Nephron (organoid): ENCODE data around the gene RAD18.

Source experiments
- H3K27ac Mint-ChIP-seq, 3 experiments: 2 replicates each; pipeline ENCODE4 v1.8.0; 2020; ENCODE audit warnings: mixed read lengths in 3 of 3, mild to moderate bottlenecking in 2 of 3, moderate library complexity in 1 of 3
- H3K27me3 Mint-ChIP-seq: 2 replicates; pipeline ENCODE4 v1.8.0; 2021; ENCODE audit warnings: low read depth, mild to moderate bottlenecking, moderate library complexity, mixed read lengths
- H3K36me3 Mint-ChIP-seq: 2 replicates; pipeline ENCODE4 v1.8.0; 2020; ENCODE audit warnings: low read depth, mixed read lengths
- H3K4me1 Mint-ChIP-seq: 2 replicates; pipeline ENCODE4 v1.8.0; 2020; ENCODE audit warnings: mixed read lengths
- H3K4me3 Mint-ChIP-seq, 3 experiments: 2 replicates each; pipeline ENCODE4 v1.8.0; 2020; ENCODE audit warnings: mild to moderate bottlenecking in 3 of 3, mixed read lengths in 3 of 3, moderate library complexity in 2 of 3
- H3K9me3 Mint-ChIP-seq: 2 replicates; pipeline ENCODE4 v1.8.0; 2020; ENCODE audit warnings: mixed read lengths
- CTCF ChIP-seq, 3 experiments: fragments of 200-600 bp; sonication (generic); IDR thresholded peaks; one replicate each; pipeline ENCODE4 v1.5.0; 2021; ENCODE audit warnings: antibody characterized with exemption in 3 of 3; ENCODE audit not compliant: unreplicated experiment in 3 of 3

RAD18 gene

GRCh38 chr3:8993331-8993730 is 30.1 kb upstream of the RAD18 start:
- Mint-ChIP-seq H3K4me1 (peaks cover 27% of the 10 kb centered on the region), H3K9me3 (no peaks in the 10 kb centered on the region), H3K27ac (no peak overlapping the region), H3K36me3 (peaks cover 12% of the 10 kb centered on the region), H3K27me3 (peaks cover 5% of the 10 kb centered on the region), H3K4me3 (no peak overlapping the region)
- no peak for TF ChIP-seq CTCF (IDR thresholded peaks at IDR 0.05; ENCODE audit: unreplicated experiment in 3 of 3)

GRCh38 chr3:8992854-8993253 is 29.6 kb upstream of the RAD18 start:
- peaks cover 5% of the 10 kb centered on the region for H3K27me3 Mint-ChIP-seq

GRCh38 chr3:8992199-8992598 is 28.9 kb upstream of the RAD18 start:
- no peak overlapping the region for H3K27ac Mint-ChIP-seq
- H3K4me3 Mint-ChIP-seq = no peak overlapping the region
- no peak for TF ChIP-seq CTCF (IDR thresholded peaks at IDR 0.05; ENCODE audit: unreplicated experiment in 3 of 3)
- peaks cover 4% of the 10 kb centered on the region for H3K27me3 Mint-ChIP-seq
- peaks cover 12% of the 10 kb centered on the region for H3K36me3 Mint-ChIP-seq
- H3K4me1 Mint-ChIP-seq = peaks cover 31% of the 10 kb centered on the region
- H3K9me3 Mint-ChIP-seq = no peaks in the 10 kb centered on the region

More at GRCh38 chr3:8992854-8993253, 29.6 kb upstream of the RAD18 start:
- TF ChIP-seq CTCF (IDR thresholded peaks at IDR 0.05; ENCODE audit: unreplicated experiment in 3 of 3) = no peak
- H3K36me3 Mint-ChIP-seq = peaks cover 12% of the 10 kb centered on the region
- H3K9me3 Mint-ChIP-seq = no peaks in the 10 kb centered on the region
- H3K27ac Mint-ChIP-seq = no peak overlapping the region
- no peak overlapping the region for H3K4me3 Mint-ChIP-seq
- H3K4me1 Mint-ChIP-seq = peaks cover 32% of the 10 kb centered on the region

GRCh38 chr3:8990266-8991215 is 27.3 kb upstream of the RAD18 start:
- Mint-ChIP-seq H3K4me3 (no peak overlapping the region), H3K9me3 (no peaks in the 10 kb centered on the region), H3K27ac (no peak overlapping the region), H3K27me3 (no peaks in the 10 kb centered on the region), H3K36me3 (peaks cover 12% of the 10 kb centered on the region), H3K4me1 (peaks cover 28% of the 10 kb centered on the region)
- TF ChIP-seq CTCF (IDR thresholded peaks at IDR 0.05; ENCODE audit: unreplicated experiment in 3 of 3) = no peak

- Mint-ChIP-seq H3K9me3 (no peaks in the 10 kb centered on the region), H3K36me3 (peaks cover 12% of the 10 kb centered on the region), H3K4me1 (peaks cover 28% of the 10 kb centered on the region), H3K27me3 (no peaks in the 10 kb centered on the region), H3K4me3 (no peak overlapping the region), H3K27ac (peak overlapping the region in 1 of 3 experiments; percentile 47)
- TF ChIP-seq CTCF (IDR thresholded peaks at IDR 0.05; ENCODE audit: unreplicated experiment in 3 of 3) = no peak
These were observed 25.7 kb upstream of the RAD18 start for GRCh38 chr3:8988791-8989558.
